Neural progenitor cell (in vitro differentiated cells): ENCODE data around the gene MRPS6.

Experiments used
- CTCF ChIP-seq: fragments of 200-600 bp; sonication (generic); IDR thresholded peaks from 2 replicates; pipeline ENCODE4 v1.5.1; 2017; ENCODE audit warnings: antibody characterized with exemption, mild to moderate bottlenecking
- EZH2 ChIP-seq: fragments of 200-600 bp; sonication (generic); IDR thresholded peaks from 2 replicates; pipeline ENCODE4 v1.6.1; 2017; ENCODE audit warnings: antibody characterized with exemption, mild to moderate bottlenecking, moderate library complexity

DNA sequence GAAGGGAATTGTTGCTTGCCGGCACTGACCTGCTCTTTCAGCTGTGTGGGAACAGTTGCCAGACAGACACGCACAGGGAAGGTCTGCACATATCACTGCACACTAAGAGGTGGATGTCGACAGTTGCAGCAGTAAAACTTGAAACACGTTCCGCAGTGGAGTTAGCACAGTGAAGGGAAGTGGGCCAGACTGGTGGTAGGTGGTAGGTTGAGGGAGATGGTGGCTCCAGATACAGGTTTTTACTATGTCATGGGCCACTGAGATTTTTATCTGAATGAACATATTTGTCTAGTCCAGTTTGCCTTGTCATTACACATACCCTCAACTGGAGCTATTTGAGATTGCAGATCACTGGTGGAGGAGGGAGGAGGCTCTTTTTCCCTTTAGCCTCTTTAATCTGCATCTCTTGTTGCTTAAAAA, 13.5 kb downstream of the MRPS6 start:
- TF ChIP-seq CTCF (no peak), EZH2 (no peak)
